Measurements from ENCODE around the gene CLRN2.

GRCh38 chr4:17469931-17470674, 44.9 kb upstream of the CLRN2 start:
- TF ChIP-seq POLR2AphosphoS5 (IDR thresholded peaks at IDR 0.05; ENCODE audit: low read depth, low read length), result no peak
- no peak for TF ChIP-seq SIN3A (IDR thresholded peaks at IDR 0.05; ENCODE audit: borderline replicate concordance, insufficient read depth, low read length)
- TF ChIP-seq FOXP2 (optimal IDR thresholded peaks at IDR 0.05; ENCODE audit: borderline replicate concordance, extremely low read depth, extremely low read length, insufficient read depth), result no peak

Data from PFSK-1 (cell line).